GM12892 (cell line): ENCODE results near the gene S100A12.

ENCODE experiments used
- POLR2A ChIP-seq: IDR thresholded peaks from 2 replicates; pipeline ENCODE4 v1.6.1; 2011; ENCODE audit warnings: low read depth, low read length, control low read depth
- POLR2AphosphoS5 ChIP-seq: IDR thresholded peaks from 2 replicates; pipeline ENCODE4 v1.6.1; 2011; ENCODE audit warnings: low read depth, low read length, control low read depth

GRCh38 chr1:153395776-153396175, 20.4 kb upstream of the S100A12 start:
- TF ChIP-seq POLR2AphosphoS5 (no peak), POLR2A (no peak)
